GM12878 (cell line): Measurements from ENCODE around the gene DKK3. TPM values are rescaled to one million over a fixed set of nuclear protein-coding genes. Genes with fewer than 3 reads are reported as not detected.

Experiments
- ATAC-seq: fragments of 200-7000 bp; cut with Tn5 transposase; 3 replicates; pipeline ENCODE4 v1.9.1; 2020; ENCODE audit warnings: mild to moderate bottlenecking, moderate library complexity
- BruUV-seq: library from RNA; stranded (reverse); fragments of 400-500 nt; replicated peaks from 2 replicates; lab custom pipeline; 2021; lab: Mats Ljungman, UMichigan
- CTCF ChIA-PET: fragments of 300-600 bp; sonication (Branson Sonifier 250); formaldehyde crosslinking; extraction: SDS; loops from one replicate; lab custom pipeline; 2021; ENCODE audit warnings: inconsistent platforms; lab: Yijun Ruan, JAX
- POLR2A ChIA-PET: fragments of 350-600 bp; formaldehyde crosslinking; extraction: SDS; loops from one replicate; lab custom pipeline; 2021; ENCODE audit warnings: inconsistent platforms; lab: Charles Lee
- RAD21 ChIA-PET: fragments of 300-600 bp; sonication (Branson Sonifier 250); formaldehyde crosslinking; loops from one replicate; lab custom pipeline; 2023; ENCODE audit warnings: antibody characterized with exemption; ENCODE audit not compliant: unreplicated experiment; lab: Charles Lee
- SMC1A ChIA-PET: fragments of 300-600 bp; sonication (Branson Sonifier 250); formaldehyde crosslinking; loops from one replicate; lab custom pipeline; 2023; ENCODE audit not compliant: unreplicated experiment, uncharacterized antibody; lab: Charles Lee
- DNase-seq: peaks from one replicate; pipeline ENCODE4 v3.0.0-alpha.2; 2011; ENCODE audit warnings: low read depth, low spot score
- FAIRE-seq: peaks from 3 replicates; lab custom pipeline; 2011; peaks lifted over from hg19 to GRCh38; lab: Jason Lieb, UNC
- H2AFZ ChIP-seq: 2 replicates; pipeline ENCODE4 v1.6.0; 2011; ENCODE audit warnings: low read depth, low read length, control low read depth; ENCODE audit not compliant: control insufficient read depth
- H3K27ac ChIP-seq: 2 replicates; pipeline ENCODE4 v1.5.1; 2011; ENCODE audit warnings: control low read depth; ENCODE audit not compliant: control insufficient read depth, insufficient read depth
- H3K27me3 ChIP-seq, 2 experiments: replicated peaks in 1 of 2; 2 replicates each; pipeline versions ENCODE4 v1.6.0 to v1.6.1; 2011; ENCODE audit warnings: low read length in 1 of 2; ENCODE audit not compliant: control insufficient read depth in 2 of 2, insufficient read depth in 2 of 2
- H3K36me3 ChIP-seq, 2 experiments: 2 replicates each; pipeline ENCODE4 v1.5.1; 2011; ENCODE audit warnings: low read length in 1 of 2; ENCODE audit not compliant: control insufficient read depth in 2 of 2, insufficient read depth in 2 of 2
- H3K4me1 ChIP-seq: 2 replicates; pipeline ENCODE4 v1.6.1; 2011; ENCODE audit warnings: mild to moderate bottlenecking, low read length, moderate library complexity, mixed read lengths; ENCODE audit not compliant: control insufficient read depth, insufficient read depth
- H3K4me2 ChIP-seq: 2 replicates; pipeline ENCODE4 v1.6.0; 2011; ENCODE audit warnings: control low read depth; ENCODE audit not compliant: control insufficient read depth, insufficient read depth
- H3K4me3 ChIP-seq: fragments of 200-600 bp; sonication (generic); 2 replicates; pipeline ENCODE4 v1.5.1; 2016
- H3K79me2 ChIP-seq: 2 replicates; pipeline ENCODE4 v1.6.0; 2011; ENCODE audit warnings: low read length; ENCODE audit not compliant: control insufficient read depth, insufficient read depth
- H3K9ac ChIP-seq: 2 replicates; pipeline ENCODE4 v1.8.0; 2011; ENCODE audit warnings: low read length, control low read depth, mixed read lengths; ENCODE audit not compliant: control insufficient read depth, insufficient read depth
- H3K9me3 ChIP-seq: replicated peaks from 3 replicates; pipeline ENCODE4 v1.5.1; 2011; ENCODE audit warnings: mild to moderate bottlenecking, low read length; ENCODE audit not compliant: control insufficient read depth, insufficient read depth
- H4K20me1 ChIP-seq: 2 replicates; pipeline ENCODE4 v1.6.0; 2011; ENCODE audit not compliant: control insufficient read depth, insufficient read depth
- CHD1 ChIP-seq: IDR thresholded peaks from 2 replicates; pipeline ENCODE4 v1.6.1; 2012; ENCODE audit warnings: low read depth, low read length, improper control_type of control experiment
- HDAC6 ChIP-seq: fragments of 200-600 bp; sonication (generic); IDR thresholded peaks from one replicate; pipeline ENCODE4 v1.8.0; 2017; ENCODE audit warnings: antibody characterized with exemption; ENCODE audit not compliant: unreplicated experiment
- KDM1A ChIP-seq: fragments of 200-600 bp; sonication (generic); IDR thresholded peaks from 2 replicates; pipeline ENCODE4 v1.6.1; 2016; ENCODE audit warnings: borderline replicate concordance
- NBN ChIP-seq: fragments of 450-650 bp; IDR thresholded peaks from 2 replicates; pipeline ENCODE4 v1.6.1; 2016
- NFYA ChIP-seq: IDR thresholded peaks from 2 replicates; pipeline ENCODE4 v1.6.1; 2011; ENCODE audit warnings: low read depth, mild to moderate bottlenecking, low read length, improper control_type of control experiment, borderline replicate concordance
- SREBF2 ChIP-seq: IDR thresholded peaks from 2 replicates; pipeline ENCODE4 v1.6.1; 2012; ENCODE audit warnings: mild to moderate bottlenecking, low read length
- ZBTB40 ChIP-seq: fragments of 450-650 bp; IDR thresholded peaks from 2 replicates; pipeline ENCODE4 v1.6.1; 2016; ENCODE audit warnings: mild to moderate bottlenecking, moderate library complexity, borderline replicate concordance
- WGBS: methylation state at CpG from one replicate; pipeline ENCODE4 v1.1.6; 2016; ENCODE audit warnings: low lambda C conversion rate; ENCODE audit not compliant: insufficient replicate concordance, insufficient coverage; ENCODE audit errors: missing lambda C conversion rate; 5-methylcytosine and 5-hydroxymethylcytosine counted together
- in situ Hi-C: fragments of 300-500 bp; cut with MboI; formaldehyde crosslinking; loops from 9 replicates; pipeline ENCODE4 v1.14.3; 2018; ENCODE audit warnings: mixed read lengths
- intact Hi-C: fragments of 100-400 bp; cut with micrococcal nuclease; formaldehyde crosslinking; loops from one replicate; pipeline ENCODE4 v1.14.2; 2022; ENCODE audit not compliant: unreplicated experiment
- polyA plus RNA-seq, 11 experiments: library from polyadenylated mRNA; depleted of rRNA in 4 of 11; unstranded in 6 of 11; stranded (reverse) in 5 of 11; fragments of >200 nt; fragmentation: Nextera tagmentation in 4 of 11; fragmentation: Illumina TruSeq in 1 of 11; extraction: Ambion mirVana in 4 of 11; extraction: Trizol in 1 of 11; gene quantifications; 1 replicate in 1 of 11; 2 replicates in 10 of 11; pipeline versions ENCODE4 v1.2.1 to v1.2.3, GENCODE V29; 2011 to 2016; ENCODE audit warnings: inconsistent platforms in 2 of 11, missing spikeins in 2 of 11, low read depth in 1 of 11
- total RNA-seq, 4 experiments: library from RNA; depleted of rRNA in 3 of 4; stranded (reverse); fragments of >200 nt in 3 of 4; fragmentation: Illumina TruSeq in 1 of 4; extraction: Trizol in 1 of 4; gene quantifications; 2 replicates each; pipeline versions ENCODE4 v1.2.1 to v1.2.3, GENCODE V29; 2013 to 2021

Gene DKK3
- total and polyA plus RNA-seq, 10 of the 15 experiments (the other 5 are each of a cell fraction or from before 2014, with no cell fraction given), result 0.07 to 0.16 (median 0.15) TPM; not detected in 7

- SMC1A ChIA-PET, result interaction anchor here (0.6 to 0.9 kb wide), 3 partner anchors 8 to 14 kb away, joined by 3 read pairs; no protein-coding TSS in a partner anchor
- in situ Hi-C loops, result no loop called here
Observed at GRCh38 chr11:12056119-12056518, 47.7 kb upstream of the DKK3 start.

More at GRCh38 chr11:12056119-12056518, 47.7 kb upstream of the DKK3 start:
- intact Hi-C loops, result no loop called here
- BruUV-seq, result no TSS peak
- Histone ChIP-seq H4K20me1 (no peaks in the 10 kb centered on the region), H3K79me2 (no peaks in the 10 kb centered on the region), H3K9me3 (no peaks in the 10 kb centered on the region; the same call in 2 of the 3 replicates), H3K9ac (no peak overlapping the region), H2AFZ (no peak overlapping the region), H3K27me3 (peaks cover 0 to 2% of the 10 kb centered on the region in 2 experiments; a peak in 2 of 4 replicates), H3K27ac (no peak overlapping the region), H3K36me3 (no peaks in the 10 kb centered on the region)
- RAD21 ChIA-PET, result interaction anchor here (1.3 kb wide), 1 partner anchor 143 kb away, joined by 3 read pairs; no protein-coding TSS in a partner anchor
- ATAC-seq (no peak), FAIRE-seq (no peak)
- 0% methylated on average over 3 of the region's 3 CpGs for WGBS
- TF ChIP-seq CHD1 (no peak), SREBF2 (no peak), NBN (no peak), NFYA (no peak), KDM1A (no peak), ZBTB40 (no peak), HDAC6 (no peak)
- TF ChIP-seq, all 136 proteins: peak for 0
- Histone ChIP-seq H3K4me3 (no peak overlapping the region), H3K4me1 (no peaks in the 10 kb centered on the region), H3K4me2 (no peak overlapping the region)
- CTCF ChIA-PET, result interaction anchor here (0.6 to 8.1 kb wide), 4 partner anchors 8 to 232 kb away, joined by 3 to 59 read pairs (median 3); no protein-coding TSS in a partner anchor
- POLR2A ChIA-PET, result no interaction called here
- no peak for DNase-seq
